K562 (cell line): ENCODE data around the gene PADI4. TPM values are rescaled to one million over a fixed set of nuclear protein-coding genes. Genes with fewer than 3 reads are reported as not detected.

Source experiments
- C11orf30 ChIP-seq: fragments of 450-650 bp; IDR thresholded peaks from 2 replicates; pipeline ENCODE4 v1.6.1; 2016; ENCODE audit warnings: low read depth, mild to moderate bottlenecking
- CBFA2T2 ChIP-seq: fragments of 450-650 bp; conservative IDR thresholded peaks from 2 replicates; pipeline ENCODE4 v1.6.1; 2017; ENCODE audit warnings: mild to moderate bottlenecking
- CHD4 ChIP-seq: fragments of 200-600 bp; sonication (generic); IDR thresholded peaks from 3 replicates; pipeline ENCODE4 v1.6.1; 2012; ENCODE audit warnings: low read depth, mild to moderate bottlenecking, mixed read lengths, low read length, inconsistent platforms; ENCODE audit not compliant: insufficient read depth, insufficient replicate concordance, poor library complexity, severe bottlenecking
- CREB1 ChIP-seq, 2 experiments: sonication (generic) in 1 of 2; formaldehyde crosslinking in 1 of 2; IDR thresholded peaks; 2 replicates each; pipeline versions ENCODE4 v1.6.1 to v1.8.0; 2012 to 2022; ENCODE audit warnings: inconsistent platforms in 1 of 2, mild to moderate bottlenecking in 1 of 2, missing genetic modification reagents in 1 of 2, moderate library complexity in 1 of 2
- DPF2 ChIP-seq: fragments of 450-650 bp; IDR thresholded peaks from 2 replicates; pipeline ENCODE4 v1.6.1; 2016
- EHMT2 ChIP-seq: fragments of 450-650 bp; IDR thresholded peaks from 2 replicates; pipeline ENCODE4 v1.6.1; 2018; ENCODE audit warnings: antibody characterized with exemption
- ELF1 ChIP-seq: fragments of 200-800 bp; sonication (Bioruptor generic); IDR thresholded peaks from 2 replicates; pipeline ENCODE4 v1.6.1; 2016; ENCODE audit warnings: missing genetic modification characterization, missing compliant biosample characterization
- ERF ChIP-seq: fragments of 450-650 bp; formaldehyde crosslinking; IDR thresholded peaks from 2 replicates; pipeline ENCODE4 v1.4.0; 2020; ENCODE audit warnings: mild to moderate bottlenecking, mixed read lengths
- FUS ChIP-seq: fragments of 200-400 bp; formaldehyde crosslinking; optimal IDR thresholded peaks from 2 replicates; pipeline ENCODE3; 2017; ENCODE audit warnings: low read depth, low read length
- GABPA ChIP-seq: fragments of 200-800 bp; sonication (Bioruptor generic); conservative IDR thresholded peaks from 2 replicates; pipeline ENCODE4 v1.6.1; 2016; ENCODE audit warnings: low read depth, missing genetic modification characterization, missing compliant biosample characterization
- GABPB2 ChIP-seq: fragments of 250-450 bp; sonication (Bioruptor Pico); conservative IDR thresholded peaks from 2 replicates; pipeline ENCODE4 v1.5.1; 2021; ENCODE audit warnings: mild to moderate bottlenecking
- KLF10 ChIP-seq: fragments of 250-450 bp; sonication (Bioruptor Pico); IDR thresholded peaks from 2 replicates; pipeline ENCODE4 v1.6.1; 2021; ENCODE audit warnings: matching md5 sums
- MECOM ChIP-seq: fragments of 250-450 bp; sonication (Bioruptor Pico); IDR thresholded peaks from 2 replicates; pipeline ENCODE4 v1.8.0; 2022; ENCODE audit warnings: inconsistent platforms
- NR1H2 ChIP-seq: sonication (generic); formaldehyde crosslinking; IDR thresholded peaks from 2 replicates; pipeline ENCODE4 v1.4.0; 2020; ENCODE audit warnings: mild to moderate bottlenecking, missing genetic modification reagents
- POLR2A ChIP-seq: fragments of 450-650 bp; conservative IDR thresholded peaks from 2 replicates; pipeline ENCODE4 v1.6.1; 2016
- PRPF4 ChIP-seq: fragments of 200-400 bp; formaldehyde crosslinking; IDR thresholded peaks from one replicate; pipeline ENCODE4 v1.6.1; 2017; ENCODE audit warnings: low read length, low read depth, mild to moderate bottlenecking; ENCODE audit not compliant: insufficient read depth, poor library complexity, severe bottlenecking
- RCOR1 ChIP-seq, 2 experiments: IDR thresholded peaks; 2 replicates each; pipeline ENCODE4 v1.6.1; 2012; ENCODE audit warnings: low read depth in 2 of 2, low read length in 2 of 2, borderline replicate concordance in 1 of 2, improper control_type of control experiment in 1 of 2
- STAT5A ChIP-seq: IDR thresholded peaks from 2 replicates; pipeline ENCODE4 v1.6.1; 2012; ENCODE audit warnings: low read length, inconsistent platforms, borderline replicate concordance
- TSC22D4 ChIP-seq: fragments of 450-650 bp; IDR thresholded peaks from 2 replicates; pipeline ENCODE4 v1.6.1; 2016; ENCODE audit warnings: missing genetic modification characterization, missing biosample characterization, control low read depth
- XRCC5 ChIP-seq: fragments of 200-400 bp; formaldehyde crosslinking; IDR thresholded peaks from 2 replicates; pipeline ENCODE4 v1.6.1; 2017; ENCODE audit warnings: low read depth, mild to moderate bottlenecking, low read length
- ZFP1 ChIP-seq: fragments of 450-650 bp; formaldehyde crosslinking; IDR thresholded peaks from 2 replicates; pipeline ENCODE4 v1.4.0; 2020; ENCODE audit warnings: mild to moderate bottlenecking, mixed read lengths
- ZNF3 ChIP-seq: fragments of 250-450 bp; sonication (Bioruptor Pico); IDR thresholded peaks from 2 replicates; pipeline ENCODE4 v1.5.0; 2021; ENCODE audit warnings: mild to moderate bottlenecking, moderate library complexity
- ZNF324 ChIP-seq: fragments of 250-450 bp; sonication (Bioruptor Pico); IDR thresholded peaks from 2 replicates; pipeline ENCODE4 v1.4.0; 2020; ENCODE audit warnings: mild to moderate bottlenecking
- polyA plus RNA-seq, 8 experiments: library from polyadenylated mRNA; depleted of rRNA in 4 of 8; stranded (reverse) in 5 of 8; unstranded in 3 of 8; fragments of >200 nt; fragmentation: Nextera tagmentation in 2 of 8; fragmentation: Illumina TruSeq in 1 of 8; extraction: Ambion mirVana in 2 of 8; extraction: Trizol in 1 of 8; gene quantifications; 2 replicates each; pipeline versions ENCODE4 v1.2.1 to v1.2.3, GENCODE V29; 2011 to 2014; ENCODE audit warnings: inconsistent platforms in 1 of 8, missing spikeins in 1 of 8
- total RNA-seq, 7 experiments: library from RNA; depleted of rRNA in 6 of 7; stranded (reverse); fragments of >200 nt in 6 of 7; fragmentation: Illumina TruSeq in 2 of 7; extraction: Trizol in 2 of 7; gene quantifications; 2 replicates each; pipeline versions ENCODE4 v1.2.1 to v1.2.3, GENCODE V29; 2011 to 2021; ENCODE audit warnings: low replicate concordance in 1 of 7
- TF ChIP-seq, protein P1 (sequence below): IDR thresholded peaks from 2 replicates; pipeline ENCODE4 v1.6.1; 2011; ENCODE audit warnings: borderline replicate concordance, low read depth, mild to moderate bottlenecking, moderate library complexity, low read length; ENCODE audit not compliant: insufficient read depth, poor library complexity, severe bottlenecking
- TF ChIP-seq, protein P2 (sequence below): fragments of 450-650 bp; IDR thresholded peaks from 2 replicates; pipeline ENCODE4 v1.6.1; 2018; ENCODE audit not compliant: partially characterized antibody

The PADI4 gene
- total and polyA plus RNA-seq, 9 of the 15 experiments (the other 6 are each of a cell fraction or from before 2014, with no cell fraction given) = 0.22 to 0.33 TPM; not detected in 7

DNA sequence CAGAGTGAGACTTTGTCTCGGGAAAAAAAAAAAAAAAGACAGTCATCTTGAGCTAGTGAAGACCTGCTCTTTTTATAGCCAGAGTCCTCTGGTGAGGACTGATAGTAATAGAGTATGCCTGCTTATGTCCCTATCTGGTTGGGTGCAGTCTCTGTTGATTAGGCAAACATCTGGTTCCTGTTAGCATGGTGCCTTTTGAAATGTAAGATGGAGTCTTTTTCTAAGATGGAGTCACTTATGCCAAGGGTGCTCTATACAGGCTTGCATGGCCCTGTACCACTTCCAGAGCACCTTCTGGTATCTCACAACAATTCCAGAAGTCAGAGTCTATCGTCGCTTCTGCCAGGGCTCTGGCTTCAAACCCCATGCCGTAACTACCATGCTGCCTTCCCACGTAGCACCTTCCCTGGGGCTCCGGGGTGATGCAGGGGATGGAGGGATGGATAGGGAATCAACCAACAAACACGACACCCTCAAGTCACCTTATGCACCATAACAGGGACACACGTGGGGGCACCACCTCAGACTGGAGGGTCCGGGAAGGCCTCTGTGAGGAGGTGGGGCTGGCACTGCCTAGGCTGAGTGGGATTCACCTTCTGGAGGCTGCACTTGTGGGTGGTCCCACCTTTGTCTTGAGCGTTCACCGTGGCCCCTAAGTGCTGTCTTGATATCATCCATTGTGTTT is 52.4 kb downstream of the PADI4 start (continued):
- TF ChIP-seq FUS (no peak), POLR2A (no peak), MECOM (CRISPR knock-in tag) (peak; percentile 99), KLF10 (peak; percentile 88), CHD4 (no peak), RCOR1 (IDR thresholded peaks at IDR 0.05; ENCODE audit: borderline replicate concordance in 1 of 2, low read depth in 2 of 2, low read length in 2 of 2) (no peak), ERF (CRISPR knock-in tag) (peak; percentile 99), GABPA (peak; percentile 67), XRCC5 (no peak), STAT5A (peak; percentile 86), CREB1 (IDR thresholded peaks at IDR 0.05) (no peak), CREB1 (CRISPR knock-in tag; IDR thresholded peaks at IDR 0.05) (no peak), EHMT2 (no peak), CBFA2T2 (peak; percentile 95), ZNF324 (CRISPR knock-in tag) (peak; percentile 84), TSC22D4 (tag) (peak; percentile 85; the same call in 1 of the 2 replicates), ZFP1 (CRISPR knock-in tag) (peak; percentile 97), C11orf30 (no peak), GABPB2 (peak; percentile 96; the same call in 1 of the 2 replicates), PRPF4 (no peak), DPF2 (peak; percentile 91), NR1H2 (CRISPR knock-in tag) (no peak), ELF1 (tag) (no peak), ZNF3 (CRISPR knock-in tag) (no peak)
- TF ChIP-seq, protein P1, sequence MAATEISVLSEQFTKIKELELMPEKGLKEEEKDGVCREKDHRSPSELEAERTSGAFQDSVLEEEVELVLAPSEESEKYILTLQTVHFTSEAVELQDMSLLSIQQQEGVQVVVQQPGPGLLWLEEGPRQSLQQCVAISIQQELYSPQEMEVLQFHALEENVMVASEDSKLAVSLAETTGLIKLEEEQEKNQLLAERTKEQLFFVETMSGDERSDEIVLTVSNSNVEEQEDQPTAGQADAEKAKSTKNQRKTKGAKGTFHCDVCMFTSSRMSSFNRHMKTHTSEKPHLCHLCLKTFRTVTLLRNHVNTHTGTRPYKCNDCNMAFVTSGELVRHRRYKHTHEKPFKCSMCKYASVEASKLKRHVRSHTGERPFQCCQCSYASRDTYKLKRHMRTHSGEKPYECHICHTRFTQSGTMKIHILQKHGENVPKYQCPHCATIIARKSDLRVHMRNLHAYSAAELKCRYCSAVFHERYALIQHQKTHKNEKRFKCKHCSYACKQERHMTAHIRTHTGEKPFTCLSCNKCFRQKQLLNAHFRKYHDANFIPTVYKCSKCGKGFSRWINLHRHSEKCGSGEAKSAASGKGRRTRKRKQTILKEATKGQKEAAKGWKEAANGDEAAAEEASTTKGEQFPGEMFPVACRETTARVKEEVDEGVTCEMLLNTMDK = no peak
- TF ChIP-seq, protein P2, sequence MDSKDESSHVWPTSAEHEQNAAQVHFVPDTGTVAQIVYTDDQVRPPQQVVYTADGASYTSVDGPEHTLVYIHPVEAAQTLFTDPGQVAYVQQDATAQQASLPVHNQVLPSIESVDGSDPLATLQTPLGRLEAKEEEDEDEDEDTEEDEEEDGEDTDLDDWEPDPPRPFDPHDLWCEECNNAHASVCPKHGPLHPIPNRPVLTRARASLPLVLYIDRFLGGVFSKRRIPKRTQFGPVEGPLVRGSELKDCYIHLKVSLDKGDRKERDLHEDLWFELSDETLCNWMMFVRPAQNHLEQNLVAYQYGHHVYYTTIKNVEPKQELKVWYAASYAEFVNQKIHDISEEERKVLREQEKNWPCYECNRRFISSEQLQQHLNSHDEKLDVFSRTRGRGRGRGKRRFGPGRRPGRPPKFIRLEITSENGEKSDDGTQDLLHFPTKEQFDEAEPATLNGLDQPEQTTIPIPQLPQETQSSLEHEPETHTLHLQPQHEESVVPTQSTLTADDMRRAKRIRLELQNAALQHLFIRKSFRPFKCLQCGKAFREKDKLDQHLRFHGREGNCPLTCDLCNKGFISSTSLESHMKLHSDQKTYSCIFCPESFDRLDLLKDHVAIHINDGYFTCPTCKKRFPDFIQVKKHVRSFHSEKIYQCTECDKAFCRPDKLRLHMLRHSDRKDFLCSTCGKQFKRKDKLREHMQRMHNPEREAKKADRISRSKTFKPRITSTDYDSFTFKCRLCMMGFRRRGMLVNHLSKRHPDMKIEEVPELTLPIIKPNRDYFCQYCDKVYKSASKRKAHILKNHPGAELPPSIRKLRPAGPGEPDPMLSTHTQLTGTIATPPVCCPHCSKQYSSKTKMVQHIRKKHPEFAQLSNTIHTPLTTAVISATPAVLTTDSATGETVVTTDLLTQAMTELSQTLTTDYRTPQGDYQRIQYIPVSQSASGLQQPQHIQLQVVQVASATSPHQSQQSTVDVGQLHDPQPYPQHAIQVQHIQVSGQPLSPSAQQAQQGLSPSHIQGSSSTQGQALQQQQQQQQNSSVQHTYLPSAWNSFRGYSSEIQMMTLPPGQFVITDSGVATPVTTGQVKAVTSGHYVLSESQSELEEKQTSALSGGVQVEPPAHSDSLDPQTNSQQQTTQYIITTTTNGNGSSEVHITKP = no peak
